Calu3 (cell line): ENCODE results near the gene CROCC2. TPM values are rescaled to one million over a fixed set of nuclear protein-coding genes. Genes with fewer than 3 reads are reported as not detected.

Experiments used
- BruUV-seq: library from RNA; stranded (reverse); fragments of 400-500 nt; replicated peaks from 2 replicates; lab custom pipeline; 2021; lab: Mats Ljungman, UMichigan
- CTCF ChIA-PET: fragments of 300-600 bp; sonication (Branson Sonifier 250); formaldehyde crosslinking; loops from one replicate; lab custom pipeline; 2022; ENCODE audit warnings: antibody characterized with exemption; lab: Charles Lee
- DNase-seq: peaks from one replicate; pipeline ENCODE4 v3.0.0; 2022
- H3K27ac Mint-ChIP-seq: one replicate; pipeline ENCODE4 v1.8.0; 2022; ENCODE audit warnings: mixed read lengths; ENCODE audit not compliant: unreplicated experiment
- H3K27me3 Mint-ChIP-seq: one replicate; pipeline ENCODE4 v1.8.0; 2022; ENCODE audit warnings: mixed read lengths; ENCODE audit not compliant: unreplicated experiment
- H3K36me3 Mint-ChIP-seq: one replicate; pipeline ENCODE4 v1.8.0; 2022; ENCODE audit warnings: mild to moderate bottlenecking, moderate library complexity, mixed read lengths; ENCODE audit not compliant: insufficient read depth, unreplicated experiment
- H3K4me1 Mint-ChIP-seq: one replicate; pipeline ENCODE4 v1.8.0; 2022; ENCODE audit warnings: mild to moderate bottlenecking, low read depth, mixed read lengths; ENCODE audit not compliant: unreplicated experiment
- H3K4me3 Mint-ChIP-seq: one replicate; pipeline ENCODE4 v1.8.0; 2022; ENCODE audit warnings: mild to moderate bottlenecking, low read depth, moderate library complexity, mixed read lengths; ENCODE audit not compliant: unreplicated experiment
- H3K9me3 Mint-ChIP-seq: one replicate; pipeline ENCODE4 v1.8.0; 2022; ENCODE audit warnings: low read depth, mixed read lengths; ENCODE audit not compliant: unreplicated experiment
- intact Hi-C: fragments of 100-400 bp; cut with micrococcal nuclease; formaldehyde crosslinking; loops from one replicate; pipeline ENCODE4 v1.10.0; 2022; ENCODE audit not compliant: unreplicated experiment
- total RNA-seq: library from RNA; stranded (reverse); gene quantifications from 2 replicates; pipeline ENCODE4 v1.2.3, GENCODE V29; 2022
- TF ChIP-seq, protein P1 (sequence below): fragments of 200-600 bp; IDR thresholded peaks from one replicate; pipeline ENCODE4 v1.8.0; 2022; ENCODE audit warnings: antibody characterized with exemption; ENCODE audit not compliant: unreplicated experiment

CROCC2 gene
- total RNA-seq, 1 experiment from 2014 or later, result not detected

DNA sequence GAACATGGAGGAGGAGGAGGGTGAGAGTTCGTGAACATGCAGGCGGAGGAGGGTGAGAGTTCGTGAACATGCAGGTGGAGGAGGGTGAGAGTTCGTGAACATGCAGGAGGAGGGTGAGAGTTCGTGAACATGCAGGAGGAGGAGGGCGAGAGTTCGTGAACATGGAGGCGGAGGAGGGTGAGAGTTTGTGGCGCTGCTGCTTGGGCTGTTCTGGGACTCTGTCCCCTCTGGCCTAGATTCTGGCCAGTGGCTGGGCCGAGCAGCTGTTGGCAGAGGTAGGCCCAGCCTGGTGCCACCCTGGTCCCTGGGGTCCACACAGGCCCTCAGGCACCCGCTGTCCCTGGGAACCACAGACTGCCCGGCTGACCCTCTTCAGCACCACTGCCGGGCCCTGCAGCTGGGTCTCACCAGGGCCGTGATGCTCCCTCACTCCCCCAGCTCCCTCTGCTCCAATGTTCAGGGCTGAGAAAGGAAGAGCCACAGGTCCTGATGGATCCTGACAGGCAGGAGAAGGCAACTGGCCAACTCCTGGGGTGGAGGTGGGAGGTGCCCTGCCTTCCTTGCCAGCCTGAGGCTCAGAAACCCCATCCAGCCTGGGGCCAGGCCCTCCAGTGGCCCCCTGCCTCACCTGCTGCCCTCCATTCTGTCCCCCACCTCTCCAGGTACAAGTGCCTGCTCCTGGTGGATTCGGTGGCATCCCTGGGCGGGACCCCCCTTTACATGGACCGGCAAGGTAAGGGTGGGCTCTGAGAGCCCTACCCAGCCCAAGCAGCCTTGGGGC is 33.6 kb upstream of the CROCC2 start:
- DNase-seq, result no peak
- CTCF ChIA-PET, result no interaction called here

DNA sequence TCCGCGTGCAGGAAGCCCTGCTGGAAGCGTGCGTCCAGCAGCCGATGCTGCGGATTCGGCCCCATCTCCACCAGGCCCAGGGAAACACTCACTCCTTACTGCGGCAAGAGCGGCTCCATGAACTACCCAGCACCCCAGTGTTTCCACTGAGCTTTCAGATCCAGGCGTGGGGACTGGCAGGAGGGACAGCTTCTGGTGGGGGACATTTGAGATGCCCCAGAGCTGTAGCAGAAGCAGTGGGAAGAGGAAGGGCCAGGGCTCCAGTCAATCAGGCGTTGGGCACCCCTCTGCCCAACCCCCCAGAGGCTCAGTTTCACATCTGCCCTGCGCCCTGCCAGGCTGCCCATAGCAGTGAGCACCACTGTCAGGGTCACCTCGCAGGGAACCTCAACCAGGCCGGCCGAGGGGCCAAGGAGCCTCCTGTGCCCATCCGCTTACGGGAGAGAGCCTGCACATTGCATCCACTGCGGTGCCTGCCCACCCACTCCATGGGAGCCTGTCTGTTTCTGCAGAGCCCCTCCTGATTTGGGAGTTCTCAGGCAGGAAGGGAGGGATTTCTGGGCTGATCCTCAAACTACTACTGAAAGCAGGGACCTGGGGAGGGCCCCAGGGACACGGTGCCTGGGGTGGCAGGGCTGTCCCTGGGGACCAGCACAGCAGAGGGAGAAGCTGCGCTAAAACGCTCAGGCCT is 32.9 kb upstream of the CROCC2 start:
- Mint-ChIP-seq H3K27me3 (peaks cover 24% of the 10 kb centered on the region), H3K4me1 (peaks cover 14% of the 10 kb centered on the region), H3K36me3 (peaks cover 12% of the 10 kb centered on the region), H3K27ac (no peak overlapping the region), H3K4me3 (no peak overlapping the region), H3K9me3 (no peaks in the 10 kb centered on the region)
- BruUV-seq, result no TSS peak
- no peak for DNase-seq
- CTCF ChIA-PET, result no interaction called here
- TF ChIP-seq, protein P1, sequence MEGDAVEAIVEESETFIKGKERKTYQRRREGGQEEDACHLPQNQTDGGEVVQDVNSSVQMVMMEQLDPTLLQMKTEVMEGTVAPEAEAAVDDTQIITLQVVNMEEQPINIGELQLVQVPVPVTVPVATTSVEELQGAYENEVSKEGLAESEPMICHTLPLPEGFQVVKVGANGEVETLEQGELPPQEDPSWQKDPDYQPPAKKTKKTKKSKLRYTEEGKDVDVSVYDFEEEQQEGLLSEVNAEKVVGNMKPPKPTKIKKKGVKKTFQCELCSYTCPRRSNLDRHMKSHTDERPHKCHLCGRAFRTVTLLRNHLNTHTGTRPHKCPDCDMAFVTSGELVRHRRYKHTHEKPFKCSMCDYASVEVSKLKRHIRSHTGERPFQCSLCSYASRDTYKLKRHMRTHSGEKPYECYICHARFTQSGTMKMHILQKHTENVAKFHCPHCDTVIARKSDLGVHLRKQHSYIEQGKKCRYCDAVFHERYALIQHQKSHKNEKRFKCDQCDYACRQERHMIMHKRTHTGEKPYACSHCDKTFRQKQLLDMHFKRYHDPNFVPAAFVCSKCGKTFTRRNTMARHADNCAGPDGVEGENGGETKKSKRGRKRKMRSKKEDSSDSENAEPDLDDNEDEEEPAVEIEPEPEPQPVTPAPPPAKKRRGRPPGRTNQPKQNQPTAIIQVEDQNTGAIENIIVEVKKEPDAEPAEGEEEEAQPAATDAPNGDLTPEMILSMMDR, result no peak
- intact Hi-C loops, result no loop called here

More for the DNA sequence above, 33.6 kb upstream of the CROCC2 start:
- BruUV-seq, result no TSS peak
- H3K9me3 Mint-ChIP-seq, result no peaks in the 10 kb centered on the region
- intact Hi-C loops, result no loop called here
- peaks cover 12% of the 10 kb centered on the region for H3K36me3 Mint-ChIP-seq
- H3K27ac Mint-ChIP-seq, result no peak overlapping the region
- TF ChIP-seq, protein P1, result no peak
- peaks cover 14% of the 10 kb centered on the region for H3K4me1 Mint-ChIP-seq
- H3K4me3 Mint-ChIP-seq, result no peak overlapping the region
- H3K27me3 Mint-ChIP-seq, result peaks cover 31% of the 10 kb centered on the region

DNA sequence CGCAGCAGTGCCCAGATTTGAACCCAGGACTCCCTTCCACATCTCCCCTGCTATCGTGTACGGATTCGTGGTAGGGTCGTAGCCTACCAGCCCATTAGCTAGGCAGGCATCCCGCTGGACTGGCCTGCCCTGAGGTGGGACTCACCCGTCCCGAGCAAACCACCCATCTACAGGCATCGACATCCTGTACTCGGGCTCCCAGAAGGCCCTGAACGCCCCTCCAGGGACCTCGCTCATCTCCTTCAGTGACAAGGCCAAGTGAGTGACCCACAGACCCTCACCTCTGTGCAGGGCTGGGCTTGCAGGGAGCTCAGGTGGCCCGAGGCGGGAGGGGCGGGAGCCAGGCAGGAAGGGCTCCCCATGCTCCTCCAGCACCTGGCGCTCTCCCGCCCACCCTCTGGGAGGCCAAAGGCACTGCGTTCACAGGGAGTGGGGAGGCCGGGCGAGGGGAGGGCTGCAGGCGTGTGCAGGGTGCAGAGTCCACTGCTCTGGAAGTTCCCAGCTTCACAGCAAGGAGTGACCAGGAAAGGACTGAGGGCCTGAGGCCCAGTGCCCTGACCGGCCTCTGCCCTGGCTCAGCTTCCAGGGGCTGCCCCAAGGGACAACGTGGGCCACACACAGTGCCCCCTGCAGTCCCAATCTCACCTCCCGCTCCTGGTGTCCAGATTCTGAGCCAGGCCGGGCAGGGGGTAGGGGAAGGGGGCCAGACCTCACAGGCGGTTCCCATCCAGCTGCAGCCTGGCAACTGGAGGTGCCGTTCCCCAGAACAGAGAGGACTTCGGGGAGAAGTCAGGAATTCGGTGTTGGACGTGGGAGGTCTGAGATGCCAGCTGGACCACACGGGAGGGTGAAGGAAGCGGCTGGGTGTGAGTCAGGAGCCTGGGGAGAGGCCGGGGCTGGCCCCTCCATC is 32.1 kb upstream of the CROCC2 start:
- no TSS peak for BruUV-seq
- intact Hi-C loops, result no loop called here

More for the DNA sequence above, 32.1 kb upstream of the CROCC2 start:
- Mint-ChIP-seq H3K4me3 (no peak overlapping the region), H3K4me1 (peaks cover 14% of the 10 kb centered on the region), H3K27me3 (peaks cover 21% of the 10 kb centered on the region), H3K27ac (no peak overlapping the region), H3K36me3 (peaks cover 12% of the 10 kb centered on the region), H3K9me3 (no peaks in the 10 kb centered on the region)
- TF ChIP-seq, protein P1, result no peak
- CTCF ChIA-PET, result no interaction called here
- DNase-seq, result peak; percentile 29
